Right atrium auricular region (tissue), 2 donors: Measurements from ENCODE around the gene OOEP. TPM values are rescaled to one million over a fixed set of nuclear protein-coding genes. Genes with fewer than 3 reads are reported as not detected.

Experiments
- DNase-seq: peaks from one replicate; pipeline ENCODE4 v3.0.0-alpha.2; 2019; ENCODE audit warnings: low spot score
- H3K27ac ChIP-seq, 2 donors: fragments of 200-600 bp; sonication (generic); 1 replicate in 1 of 2; 2 replicates in 1 of 2; pipeline ENCODE4 v1.5.1; 2016 to 2019
- H3K27me3 ChIP-seq, 2 donors: fragments of 200-600 bp; sonication (generic); one replicate each; pipeline versions ENCODE4 v1.5.1 to v1.6.0; 2017 to 2019
- H3K36me3 ChIP-seq: fragments of 200-600 bp; sonication (generic); one replicate; pipeline ENCODE4 v1.5.1; 2016
- H3K4me1 ChIP-seq, 2 donors: fragments of 200-600 bp; sonication (generic); one replicate each; pipeline versions ENCODE4 v1.5.1 to v1.6.0; 2017 to 2019
- H3K4me3 ChIP-seq, 2 donors: fragments of 200-600 bp; sonication (generic); 1 replicate in 1 of 2; 2 replicates in 1 of 2; pipeline ENCODE4 v1.5.1; 2017 to 2019; ENCODE audit warnings: mild to moderate bottlenecking in 1 of 2, moderate library complexity in 1 of 2
- H3K9me3 ChIP-seq, 2 donors: fragments of 200-600 bp; sonication (generic); one replicate each; pipeline ENCODE4 v1.5.1; 2019
- CTCF ChIP-seq, 2 donors: fragments of 200-600 bp; sonication (generic); IDR thresholded peaks; one replicate each; pipeline ENCODE4 v1.5.1; 2019; ENCODE audit warnings: antibody characterized with exemption in 2 of 2
- total RNA-seq, 2 donors: library from RNA; depleted of rRNA; stranded (reverse); fragments of >200 nt; gene quantifications; one replicate each; pipeline ENCODE4 v1.1.0, GENCODE V29; 2016

Gene OOEP
- total RNA-seq, 2 donors from 2014 or later: not detected

DNA sequence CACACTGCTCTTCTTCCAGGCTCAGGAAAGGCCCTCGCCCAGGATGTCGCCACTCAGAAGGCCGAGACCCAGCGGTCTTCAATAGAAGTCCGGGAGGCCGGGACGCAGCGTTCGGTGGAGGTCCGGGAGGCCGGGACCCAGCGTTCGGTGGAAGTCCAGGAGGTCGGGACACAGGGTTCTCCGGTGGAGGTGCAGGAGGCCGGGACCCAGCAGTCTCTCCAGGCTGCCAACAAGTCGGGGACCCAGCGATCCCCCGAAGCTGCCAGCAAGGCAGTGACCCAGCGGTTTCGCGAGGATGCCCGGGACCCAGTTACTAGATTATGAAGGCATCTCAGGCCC, 6.2 kb downstream of the OOEP start:
- Histone ChIP-seq H3K4me3 (no peak overlapping the region), H3K9me3 (no peaks in the 10 kb centered on the region), H3K27ac (no peak overlapping the region), H3K4me1 (no peaks in the 10 kb centered on the region), H3K27me3 (no peaks in the 10 kb centered on the region), H3K36me3 (no peaks in the 10 kb centered on the region)
- DNase-seq: no peak
- TF ChIP-seq CTCF (IDR thresholded peaks at IDR 0.05): no peak

GRCh38 chr6:73362869-73363536, 6.7 kb downstream of the OOEP start:
- Histone ChIP-seq H3K36me3 (no peaks in the 10 kb centered on the region), H3K9me3 (no peaks in the 10 kb centered on the region), H3K4me3 (no peak overlapping the region), H3K4me1 (no peaks in the 10 kb centered on the region), H3K27me3 (no peaks in the 10 kb centered on the region), H3K27ac (no peak overlapping the region)
- TF ChIP-seq CTCF (IDR thresholded peaks at IDR 0.05): no peak
- DNase-seq: no peak

DNA sequence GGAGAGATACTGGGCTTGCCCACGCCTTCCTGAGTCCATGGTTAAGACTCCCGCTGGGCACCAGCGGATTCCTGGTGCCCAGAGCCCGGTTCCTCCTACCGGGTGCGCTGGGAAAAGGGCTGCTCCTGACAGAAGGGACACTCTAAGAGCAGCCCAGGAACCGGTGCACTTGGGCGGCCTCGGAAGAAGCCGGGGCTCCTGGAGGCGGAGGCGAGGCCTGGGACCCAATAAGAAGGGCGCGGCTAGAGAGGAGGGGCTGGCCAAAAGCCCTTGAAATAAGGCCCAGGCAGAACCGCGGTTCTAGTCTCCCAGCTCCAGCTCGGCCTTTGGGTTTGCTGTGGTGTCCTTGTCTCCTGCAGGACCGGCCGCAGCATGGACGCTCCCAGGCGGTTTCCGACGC, 7.3 kb downstream of the OOEP start, which contains the start of gene KHDC3L:
KHDC3L (plus strand) TSS at position 301 of the 400 bp plus-strand sequence; CDS start at position 373, 72 bp downstream.
- H3K27ac ChIP-seq: no peak within 1 kb of the TSS
- H3K27me3 ChIP-seq: no peaks in the 10 kb centered on the region
- no peak within 1 kb of the TSS for H3K4me3 ChIP-seq
- H3K9me3 ChIP-seq: no peaks in the 10 kb centered on the region
- DNase-seq: no peak
- no peaks in the 10 kb centered on the region for H3K36me3 ChIP-seq
- TF ChIP-seq CTCF (IDR thresholded peaks at IDR 0.05): no peak
- no peaks in the 10 kb centered on the region for H3K4me1 ChIP-seq

GRCh38 chr6:73353636-73354593, 15.8 kb downstream of the OOEP start, which contains the start of gene DPPA5:
Gene DPPA5, minus strand, starts transcription at chr6:73354276. Its CDS starts 51 bp downstream, at chr6:73354225.
- H3K4me3 ChIP-seq: no peak within 1 kb of the TSS
- no peaks in the 10 kb centered on the region for H3K9me3 ChIP-seq
- peaks cover 0 to under 1% of the 10 kb centered on the region in 2 donors for H3K27me3 ChIP-seq
- no peak for TF ChIP-seq CTCF (IDR thresholded peaks at IDR 0.05)
- no peak within 1 kb of the TSS for H3K27ac ChIP-seq
- no peaks in the 10 kb centered on the region for H3K4me1 ChIP-seq
- H3K36me3 ChIP-seq: no peaks in the 10 kb centered on the region
- DNase-seq: no peak

DNA sequence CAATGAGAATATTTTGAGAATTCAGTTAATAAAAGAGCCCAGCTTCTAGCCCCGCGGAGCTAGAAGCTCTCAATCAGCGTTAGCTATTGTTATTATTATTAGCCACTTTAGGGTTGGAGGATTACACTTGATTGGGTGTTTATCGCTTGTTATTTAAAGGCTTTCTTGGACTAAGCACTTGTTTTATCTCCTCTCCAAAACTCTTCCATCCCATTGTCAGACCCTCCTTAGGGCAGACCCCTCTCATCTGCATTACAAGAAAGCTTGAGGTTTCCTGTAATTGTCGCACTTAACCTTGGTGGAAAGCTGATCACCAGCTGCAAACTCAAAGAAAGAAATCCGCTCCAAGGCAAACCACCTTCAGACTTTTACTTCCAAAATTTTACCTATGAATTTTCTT, 20.4 kb downstream of the OOEP start:
- no peak for TF ChIP-seq CTCF (IDR thresholded peaks at IDR 0.05)
- no peaks in the 10 kb centered on the region for H3K4me1 ChIP-seq
- no peaks in the 10 kb centered on the region for H3K36me3 ChIP-seq
- no peak overlapping the region for H3K4me3 ChIP-seq
- H3K27ac ChIP-seq: no peak overlapping the region
- no peak for DNase-seq
- no peaks in the 10 kb centered on the region for H3K9me3 ChIP-seq
- H3K27me3 ChIP-seq: peaks cover 0 to 4% of the 10 kb centered on the region in 2 donors
